HG02885 (cell line): Measurements from ENCODE around the gene GAS5.
"Not testable (repeated sequence)": the region's sequence is repeated elsewhere in the genome, so short reads cannot be mapped to it uniquely, and the experiment has no call there.

Source experiments
- ATAC-seq: cut with Tn5 transposase; IDR thresholded peaks from one replicate; pipeline ENCODE4 v1.9.1; 2021; ENCODE audit warnings: mild to moderate bottlenecking; ENCODE audit not compliant: unreplicated experiment, poor library complexity

The GAS5 gene

DNA sequence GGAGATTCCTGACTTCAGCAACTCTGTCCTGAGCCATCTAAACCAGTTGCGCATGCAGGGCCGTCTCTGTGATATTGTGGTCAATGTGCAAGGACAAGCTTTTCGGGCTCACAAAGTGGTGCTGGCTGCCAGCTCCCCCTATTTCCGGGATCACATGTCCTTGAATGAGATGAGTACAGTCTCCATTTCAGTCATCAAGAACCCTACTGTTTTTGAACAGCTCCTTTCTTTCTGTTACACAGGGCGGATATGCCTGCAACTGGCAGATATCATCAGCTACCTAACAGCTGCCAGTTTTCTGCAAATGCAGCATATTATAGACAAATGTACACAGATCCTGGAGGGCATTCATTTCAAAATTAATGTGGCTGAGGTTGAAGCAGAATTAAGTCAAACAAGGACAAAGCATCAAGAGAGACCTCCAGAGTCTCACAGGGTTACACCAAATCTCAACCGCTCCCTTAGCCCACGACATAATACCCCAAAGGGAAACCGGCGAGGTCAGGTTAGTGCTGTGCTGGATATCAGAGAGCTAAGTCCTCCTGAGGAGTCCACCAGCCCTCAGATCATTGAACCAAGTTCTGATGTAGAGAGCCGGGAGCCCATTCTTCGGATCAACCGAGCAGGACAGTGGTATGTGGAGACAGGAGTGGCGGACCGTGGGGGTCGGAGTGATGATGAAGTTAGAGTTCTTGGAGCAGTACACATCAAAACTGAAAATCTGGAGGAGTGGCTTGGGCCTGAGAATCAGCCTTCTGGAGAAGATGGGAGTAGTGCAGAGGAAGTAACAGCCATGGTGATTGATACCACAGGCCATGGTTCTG is 2.7 kb upstream of the GAS5 start:
- ATAC-seq: peak; percentile 25

DNA sequence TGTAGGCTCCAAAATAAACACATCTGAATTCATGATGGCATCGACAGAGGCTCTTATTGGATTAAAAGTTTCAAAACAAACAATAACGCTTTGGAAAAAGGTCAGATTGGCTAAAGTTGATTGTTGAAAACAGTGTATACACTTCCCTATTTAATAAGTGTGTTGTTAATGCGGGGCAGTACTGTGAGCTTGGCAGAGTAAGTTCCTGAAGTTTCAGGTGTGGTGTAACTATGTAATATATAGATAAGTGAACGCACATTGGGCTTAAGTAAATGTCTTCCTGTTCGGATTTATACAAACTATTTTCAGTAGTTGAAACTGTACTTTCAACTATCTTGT is 1.2 kb upstream of the GAS5 start:
- ATAC-seq: no peak

DNA sequence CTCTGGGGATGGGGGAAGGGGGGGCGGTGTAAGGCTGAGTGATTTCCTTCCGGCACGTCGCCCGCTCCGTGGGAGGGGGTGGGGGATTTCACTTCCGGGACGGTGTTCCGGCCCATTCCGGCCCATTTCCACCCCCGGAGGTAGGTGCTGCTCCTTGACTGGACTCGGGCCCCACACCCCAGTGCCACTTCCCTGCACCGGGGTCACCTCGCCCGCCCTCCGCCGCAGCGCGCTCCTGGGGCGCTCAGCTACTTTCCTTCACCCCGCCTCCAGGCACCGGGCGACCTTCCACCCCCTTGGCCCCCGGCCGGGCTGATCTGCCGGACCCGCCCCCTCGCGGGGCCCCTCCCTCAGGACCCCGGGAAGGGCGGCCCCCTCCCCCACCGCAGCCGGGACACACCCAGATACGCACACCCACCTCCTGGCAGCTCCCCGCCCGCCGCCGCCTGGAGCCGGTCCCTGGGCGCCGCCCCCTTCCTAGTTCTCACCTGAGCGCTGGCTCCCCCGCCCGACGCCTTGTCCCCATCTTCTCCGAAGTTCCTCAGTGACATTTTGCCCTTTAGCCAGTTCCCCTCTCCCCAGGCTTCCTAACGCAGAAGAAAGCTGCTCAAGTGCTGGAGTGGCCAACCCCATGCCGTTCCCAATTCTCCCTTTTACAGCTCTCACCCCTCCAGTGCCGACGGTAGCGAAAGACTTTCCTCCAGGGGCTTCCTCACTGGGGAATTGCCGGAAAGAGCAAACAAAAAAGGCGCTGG is 654 bp upstream of the GAS5 start, which contains the start of gene ZBTB37:
ZBTB37 (plus strand) TSS at position 115 of the 755 bp plus-strand sequence. CDS start 1,846 bp downstream, outside the sequence.
- ATAC-seq: peak; percentile 61

DNA sequence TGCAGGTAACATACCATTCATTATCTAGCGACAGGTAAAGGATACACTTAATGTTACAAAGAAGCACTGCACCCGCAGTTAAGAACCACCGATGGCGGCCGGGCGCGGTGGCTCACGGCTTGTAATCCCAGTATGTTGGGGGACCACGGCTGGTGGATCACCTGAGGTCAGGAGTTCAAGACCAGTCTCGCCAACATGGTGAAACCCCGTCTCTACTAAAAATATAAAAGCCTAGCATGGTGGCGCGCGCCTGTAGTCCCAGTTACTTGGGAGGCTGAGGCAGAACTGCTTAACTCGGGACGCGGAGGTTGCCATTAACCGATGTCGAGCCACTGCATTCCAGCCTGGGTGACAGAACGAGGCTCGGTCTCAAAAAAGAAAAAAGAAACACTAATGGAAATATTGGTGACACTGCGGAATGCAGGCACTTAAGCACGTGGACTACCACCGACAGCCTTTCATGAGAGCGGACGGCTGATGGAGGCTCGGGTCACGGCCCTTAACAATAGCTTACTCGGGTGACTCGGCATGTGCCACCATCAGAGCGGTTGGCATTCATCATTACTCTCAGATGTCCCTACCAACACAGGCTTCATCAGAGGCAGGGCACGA is 542 bp downstream of the GAS5 start:
- ATAC-seq: no peak

DNA sequence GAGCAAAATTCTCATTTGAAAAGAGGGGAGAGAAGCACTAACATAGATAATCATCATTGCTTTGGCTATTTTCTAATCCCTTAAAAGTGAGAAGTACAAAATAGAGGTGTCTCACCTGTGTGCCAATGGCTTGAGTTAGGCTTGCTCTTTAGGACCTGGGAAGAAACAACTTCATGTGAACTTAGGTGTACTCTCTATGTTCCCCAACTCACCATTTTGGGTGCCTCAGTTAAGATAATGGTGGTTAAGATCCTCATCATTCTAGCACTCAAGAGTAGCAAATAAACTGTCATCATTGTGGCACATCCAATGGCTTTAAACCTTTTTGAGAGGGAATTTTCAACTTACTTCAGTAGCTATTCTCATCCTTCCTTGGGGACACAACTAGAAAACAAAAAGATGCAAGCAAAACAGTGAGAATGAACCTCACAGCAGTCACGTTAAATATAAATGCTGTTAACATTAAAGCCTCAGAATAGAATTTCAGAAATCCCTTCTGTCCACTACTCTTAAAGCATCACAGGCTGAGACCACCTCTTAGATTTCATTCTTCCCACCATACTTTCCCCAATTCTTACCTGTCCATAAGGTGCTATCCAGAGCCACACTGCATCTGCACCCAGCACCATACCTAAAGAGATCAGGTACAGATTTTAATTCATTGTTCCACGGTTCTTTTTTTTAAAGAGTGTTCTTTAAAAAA is 1.2 kb downstream of the GAS5 start:
- no peak for ATAC-seq

DNA sequence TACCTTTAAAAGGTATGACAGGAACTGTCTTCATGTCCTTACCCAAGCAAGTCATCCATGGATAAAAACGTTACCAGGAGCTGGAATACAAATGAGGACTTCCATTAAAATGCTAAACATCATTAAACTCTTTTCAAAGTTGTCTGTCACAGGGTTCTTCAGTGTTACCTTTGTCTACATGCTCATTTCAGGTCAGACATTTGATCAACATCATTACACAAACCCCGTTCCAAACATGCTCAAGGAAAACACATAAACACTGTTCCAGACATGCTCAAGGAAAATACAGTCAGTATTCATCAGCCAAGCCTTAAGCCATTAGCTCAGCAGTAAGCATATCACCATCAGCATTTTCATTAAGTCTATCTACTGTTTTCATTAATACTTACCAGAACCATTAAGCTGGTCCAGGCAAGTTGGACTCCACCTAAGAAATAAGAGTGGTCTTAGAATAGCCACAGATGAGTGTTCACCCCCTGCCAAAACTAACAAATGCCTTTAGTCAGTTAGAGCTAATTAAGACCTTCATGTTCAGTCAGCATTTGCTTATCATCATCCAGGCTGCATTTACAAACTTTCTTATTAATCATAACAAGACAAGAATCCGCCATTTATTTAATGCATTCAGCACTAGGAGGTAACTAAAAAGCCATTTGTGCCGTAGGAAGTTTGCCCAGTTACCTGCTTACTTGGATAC is 2.2 kb downstream of the GAS5 start:
- ATAC-seq: no peak

DNA sequence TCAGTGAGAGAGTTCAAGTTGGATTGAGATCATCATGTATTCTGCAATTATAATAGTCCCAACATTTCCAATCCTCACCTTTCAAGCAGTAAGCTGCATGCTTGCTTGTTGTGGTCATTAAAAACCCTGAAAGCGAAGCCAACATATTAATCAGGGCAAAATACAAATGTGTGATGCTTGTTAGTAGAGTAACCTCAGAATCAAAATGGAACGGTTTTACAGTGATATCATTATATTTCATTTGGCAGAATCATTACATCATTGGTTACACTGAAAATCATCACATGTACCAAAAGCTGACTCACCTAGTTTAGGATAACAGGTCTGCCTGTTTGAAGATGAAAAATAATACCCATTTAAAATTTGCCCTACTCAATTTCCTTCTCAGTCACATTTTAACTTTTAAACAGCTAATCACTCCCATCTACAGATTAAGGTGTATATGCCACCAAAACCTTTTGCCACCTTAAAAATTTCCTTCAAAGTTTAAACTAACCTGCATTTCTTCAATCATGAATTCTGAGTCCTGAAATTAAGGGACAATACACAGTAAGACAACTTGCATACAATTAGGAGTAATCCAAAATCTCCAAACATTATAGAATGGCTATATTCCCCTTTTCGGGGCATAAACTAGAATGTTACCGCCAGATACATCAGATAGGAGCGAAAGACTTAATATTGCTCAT is 3.5 kb downstream of the GAS5 start:
- no peak for ATAC-seq

DNA sequence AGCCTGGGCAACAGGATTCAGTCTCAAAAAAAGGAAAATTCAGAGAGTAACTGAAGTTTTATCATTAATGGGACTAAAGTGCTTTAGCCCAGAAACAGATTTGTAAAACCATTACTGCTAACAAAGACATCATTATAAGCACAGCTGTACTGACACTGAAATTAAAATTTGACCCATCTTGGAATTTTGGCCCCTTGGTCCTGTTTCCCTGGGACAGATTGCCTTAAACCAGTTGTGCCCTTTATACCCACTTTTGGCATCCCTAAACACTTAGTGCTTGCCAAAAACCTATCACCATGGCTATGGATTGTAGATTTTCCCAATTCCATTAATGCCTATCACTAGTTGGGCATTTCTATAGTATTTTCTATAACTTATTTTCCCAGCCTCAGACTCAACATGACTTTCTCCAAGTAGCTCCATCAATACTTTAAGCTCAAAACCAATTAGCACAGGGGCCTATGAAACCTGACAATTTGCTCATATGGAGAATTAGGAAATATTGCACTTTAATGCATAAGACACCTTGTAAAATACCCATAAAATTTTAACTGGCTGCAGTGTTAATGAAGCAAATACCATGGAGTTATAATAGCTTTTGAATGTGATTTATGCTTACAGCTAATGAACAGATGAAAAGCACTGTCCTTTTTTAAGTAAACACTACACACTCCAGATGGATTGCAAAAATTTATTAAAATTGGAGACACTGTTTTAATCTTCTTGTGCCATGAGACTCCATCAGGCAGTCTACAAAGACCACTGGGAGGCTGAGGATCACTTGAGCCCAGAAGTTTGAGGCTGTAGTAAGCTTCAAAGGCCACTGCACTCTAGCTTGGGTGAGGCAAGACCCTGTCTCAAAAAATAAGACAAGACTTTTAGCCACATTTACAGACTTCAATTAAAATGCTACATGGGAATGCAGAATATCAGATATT is 4.3 kb downstream of the GAS5 start:
- no peak for ATAC-seq

DNA sequence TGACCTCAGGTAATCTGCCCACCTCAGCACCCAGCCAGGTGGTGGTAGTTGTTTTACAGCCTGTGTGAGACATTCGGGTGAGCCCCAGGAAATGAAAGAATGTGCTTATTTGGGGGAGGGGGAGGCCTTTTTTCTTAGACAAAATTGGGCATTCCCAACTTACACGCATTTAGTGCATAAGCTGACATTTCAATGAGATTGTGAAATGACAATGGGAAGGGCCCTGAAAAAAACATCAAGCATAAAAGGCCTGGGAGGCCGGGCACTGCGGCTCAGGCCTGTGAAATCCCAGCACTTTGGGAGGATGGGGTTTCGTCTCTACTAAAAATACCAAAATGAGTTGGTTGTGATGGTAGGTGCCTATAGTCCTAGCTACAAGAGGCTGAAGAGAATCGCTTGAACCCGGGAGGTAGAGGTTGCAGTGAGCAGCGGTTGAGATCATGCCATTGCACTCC is 5.0 kb downstream of the GAS5 start:
- ATAC-seq: no peak

DNA sequence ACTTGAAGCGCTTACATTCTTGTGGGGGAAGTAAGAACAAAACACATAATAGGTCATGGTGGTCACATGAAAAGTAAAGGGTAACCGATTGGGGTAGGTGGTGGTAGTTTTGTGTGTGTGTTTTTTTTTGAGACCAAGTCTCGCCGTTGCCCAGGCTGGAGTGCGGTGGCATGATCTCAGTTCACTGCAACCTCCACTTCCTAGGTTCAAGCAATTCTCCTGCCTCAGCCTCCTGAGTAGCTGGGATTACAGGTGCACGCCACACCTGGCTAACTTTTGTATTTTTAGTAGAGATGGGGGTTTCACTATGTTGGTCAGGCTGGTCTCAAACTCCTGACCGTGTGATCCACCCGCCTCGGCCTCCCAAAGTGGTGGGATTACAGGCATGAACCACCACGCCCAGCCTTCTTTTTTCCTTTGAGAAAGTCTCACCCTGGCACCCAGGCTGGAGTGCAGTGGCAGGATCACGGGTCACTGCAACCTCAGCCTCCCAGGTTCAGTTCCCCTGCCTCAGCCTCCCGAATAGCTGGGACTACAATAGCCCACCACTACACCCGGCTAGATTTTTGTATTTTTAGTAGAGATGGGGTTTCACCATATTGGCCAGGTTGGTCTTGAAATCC is 5.5 kb downstream of the GAS5 start:
- ATAC-seq: not testable (repeated sequence)

DNA sequence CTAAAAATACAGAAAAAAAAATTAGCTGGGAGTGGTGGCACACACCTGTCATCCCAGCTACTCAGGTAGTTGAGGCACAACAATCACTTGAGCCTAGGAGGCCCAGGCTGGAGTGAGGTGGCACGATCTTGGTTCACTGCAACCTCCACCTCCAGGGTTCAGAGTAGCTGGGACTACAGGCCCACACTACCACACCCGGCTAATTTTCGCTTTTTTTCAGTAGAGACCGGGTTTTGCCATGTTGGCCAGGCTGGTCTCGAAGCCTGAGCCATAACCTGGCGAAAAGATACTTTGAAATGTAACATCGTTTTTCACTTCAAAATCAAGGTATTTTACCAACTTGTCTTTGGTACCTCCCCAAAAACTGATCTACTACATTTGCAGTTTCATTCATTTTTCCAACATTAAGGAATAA is 6.1 kb downstream of the GAS5 start:
- no peak for ATAC-seq

DNA sequence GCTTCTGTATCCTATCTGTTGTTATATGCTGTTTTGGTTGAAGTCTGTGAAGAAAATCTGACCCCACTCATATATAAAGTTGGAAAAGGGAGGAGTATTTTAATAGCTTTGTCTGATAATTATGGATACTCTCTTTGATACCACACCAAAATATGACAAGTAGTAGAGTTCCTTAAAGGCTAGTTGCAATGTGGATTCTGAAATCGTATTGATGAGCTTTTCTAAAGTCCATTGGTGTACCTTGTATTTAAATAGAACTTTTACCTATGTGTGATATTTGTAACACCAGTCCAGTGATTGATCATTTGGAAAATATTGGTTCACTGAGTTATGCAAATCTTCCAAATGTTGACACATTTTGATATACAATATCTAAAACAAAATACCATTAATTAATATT is 7.7 kb downstream of the GAS5 start:
- ATAC-seq: no peak

DNA sequence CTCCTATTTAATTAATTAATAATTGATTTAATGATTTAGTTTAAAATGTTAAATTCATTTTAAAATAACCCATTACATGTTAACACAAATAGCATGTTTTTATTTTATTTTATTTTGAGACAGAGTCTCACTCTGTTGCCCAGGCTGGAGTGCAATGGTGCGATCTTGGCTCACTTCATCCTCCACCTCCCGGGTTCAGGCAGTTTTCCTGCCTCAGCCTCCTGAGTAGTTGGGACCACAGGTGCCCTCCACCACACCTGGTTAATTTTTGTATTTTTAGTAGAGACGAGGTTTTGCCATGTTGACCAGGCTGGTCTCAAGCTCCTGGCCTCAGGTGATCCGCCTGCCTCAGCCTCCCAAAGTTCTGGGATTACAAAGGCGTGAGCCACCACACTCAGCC is 8.2 kb downstream of the GAS5 start:
- not testable (repeated sequence) for ATAC-seq

DNA sequence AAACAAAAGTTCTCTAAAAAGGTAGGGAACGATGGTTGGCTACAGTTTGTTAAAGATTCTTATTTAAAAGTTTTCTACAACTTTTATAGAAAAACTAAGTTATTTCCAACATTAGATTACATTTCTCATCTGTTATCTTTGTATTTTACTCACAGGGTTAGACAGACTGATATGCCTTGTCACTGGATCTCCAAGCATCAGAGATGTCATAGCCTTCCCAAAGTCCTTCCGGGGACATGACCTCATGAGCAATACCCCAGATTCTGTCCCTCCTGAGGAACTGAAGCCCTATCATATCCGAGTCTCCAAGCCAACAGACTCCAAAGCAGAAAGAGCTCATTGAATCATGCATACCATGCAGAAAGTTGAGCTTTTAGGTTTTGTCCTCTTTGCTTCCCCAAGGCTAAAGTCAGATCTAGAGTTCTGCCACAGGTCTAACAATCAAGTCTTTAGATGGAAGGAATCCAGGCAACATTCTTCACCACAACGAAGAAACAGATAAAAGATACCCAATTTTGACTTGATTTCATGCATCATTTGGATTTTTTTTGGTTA is 10.3 kb downstream of the GAS5 start:
- no peak for ATAC-seq

DNA sequence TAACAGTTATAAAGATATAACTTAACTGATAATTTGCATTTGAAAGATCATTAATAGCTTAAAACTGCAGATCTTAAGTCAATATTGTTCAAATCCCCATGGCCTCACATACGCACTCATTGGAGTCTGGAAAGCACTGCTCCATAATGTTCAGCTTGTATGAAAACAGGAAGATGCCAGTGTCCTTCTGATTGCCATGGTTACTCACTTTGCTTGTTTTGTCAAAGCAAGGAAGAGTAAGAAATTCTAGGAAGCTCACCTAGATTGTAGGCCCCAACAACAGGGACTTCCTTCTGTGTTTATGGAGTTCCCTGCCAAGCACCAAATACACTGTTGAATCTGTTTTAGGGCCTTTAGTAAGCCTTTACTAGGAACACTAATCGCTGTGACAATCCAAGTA is 10.9 kb downstream of the GAS5 start:
- ATAC-seq: no peak

DNA sequence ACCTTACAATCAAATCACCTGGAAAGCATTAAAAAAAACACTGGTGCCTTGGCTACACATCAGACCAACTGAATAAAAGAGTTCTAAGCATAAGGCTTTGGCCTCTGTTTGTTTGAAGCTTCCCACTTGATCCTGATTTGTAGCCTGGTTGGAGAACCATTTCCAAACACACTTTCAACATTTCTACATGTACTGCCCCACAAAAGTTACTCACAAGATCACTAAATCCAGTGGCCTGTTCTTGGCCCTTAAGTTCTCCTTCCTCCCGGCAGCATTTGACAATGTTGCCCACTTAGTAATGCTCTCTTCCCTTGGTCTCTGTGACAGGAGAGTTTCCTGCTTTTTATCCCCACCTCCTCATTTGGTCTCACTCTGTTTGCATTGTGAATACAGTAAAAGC is 11.8 kb downstream of the GAS5 start:
- ATAC-seq: no peak

DNA sequence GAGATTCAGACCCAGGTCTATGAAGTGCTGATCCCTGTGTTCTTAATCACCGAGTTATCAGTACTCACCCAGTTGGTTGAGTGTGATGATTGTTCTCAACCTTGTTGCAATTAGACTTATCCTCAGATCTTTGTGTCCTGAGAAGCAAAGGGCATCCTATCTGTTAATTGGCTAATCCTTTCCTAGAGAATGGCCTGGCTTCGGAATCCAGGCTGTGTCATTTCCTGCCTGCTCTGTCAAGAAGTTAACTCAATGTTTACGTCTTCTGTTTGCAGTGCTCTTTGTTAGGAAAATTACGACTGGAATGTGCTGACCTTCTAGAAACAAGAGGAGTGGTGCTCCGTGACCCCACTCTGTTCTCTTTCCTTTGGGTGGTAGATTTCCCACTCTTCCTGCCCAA is 14.7 kb downstream of the GAS5 start:
- ATAC-seq: no peak

DNA sequence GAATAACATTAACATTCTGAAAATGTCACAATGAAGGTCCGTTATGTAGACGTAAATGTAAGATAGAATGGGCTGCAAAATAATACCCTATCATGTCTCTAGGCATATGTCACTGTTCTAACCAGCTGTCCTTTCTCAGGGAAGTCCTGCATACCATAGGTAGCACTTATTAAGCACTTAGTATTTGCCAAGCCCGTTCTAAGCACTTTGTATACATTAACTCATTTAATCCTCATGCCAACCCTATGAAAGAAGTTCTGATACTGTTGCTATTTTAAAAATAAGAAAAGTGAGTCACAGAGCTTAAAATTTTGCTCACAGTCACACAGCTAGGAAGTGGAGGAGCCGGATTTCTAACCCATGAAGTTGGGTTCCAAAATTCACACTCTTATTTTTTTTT is 15.7 kb downstream of the GAS5 start:
- no peak for ATAC-seq
